Measurements from ENCODE around the gene DGCR6L.

DNA sequence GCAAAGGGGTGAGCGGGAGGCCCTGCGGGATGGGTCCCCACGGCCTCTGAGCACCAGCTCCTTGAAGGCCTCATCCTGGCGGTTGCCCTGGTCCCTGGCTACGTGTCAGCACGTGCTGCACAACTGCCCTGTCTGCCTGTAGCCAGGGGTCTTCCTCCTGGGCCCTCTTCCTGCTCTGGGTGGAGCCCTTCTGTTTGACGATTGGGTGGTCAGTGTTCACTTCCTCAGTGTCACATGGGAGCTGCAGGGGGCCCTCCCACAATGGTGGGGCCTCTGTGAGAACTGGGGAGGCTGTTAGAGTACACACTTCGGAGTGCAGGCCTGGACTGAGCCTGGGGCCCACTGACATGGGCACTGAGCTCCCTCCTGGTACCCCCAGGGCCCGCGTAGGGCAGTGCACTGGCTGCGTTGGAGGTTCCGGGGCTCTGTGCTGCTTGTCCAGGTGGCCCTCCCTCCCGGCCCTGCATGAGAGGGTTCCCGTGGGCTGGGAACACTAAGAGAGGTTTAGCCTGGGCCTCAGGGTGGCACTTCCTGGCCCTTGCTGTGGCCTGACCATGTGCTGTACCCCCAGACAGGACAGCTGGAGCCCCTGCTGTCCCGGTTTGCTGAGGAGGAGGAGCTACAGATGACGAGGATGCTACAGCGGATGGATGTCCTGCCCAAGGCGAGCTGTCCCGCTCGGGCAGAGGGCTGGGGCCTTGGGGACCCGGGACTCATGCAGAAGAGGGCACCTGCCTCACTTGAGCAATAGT, 13.8 kb downstream of the DGCR6L start:
- no peak for TF ChIP-seq POLR2AphosphoS5 (IDR thresholded peaks at IDR 0.05; ENCODE audit: low read depth, low read length)
- TF ChIP-seq POLR2A (IDR thresholded peaks at IDR 0.05; ENCODE audit: low read depth, low read length) = no peak
- TF ChIP-seq TAF1 (IDR thresholded peaks at IDR 0.05; ENCODE audit: borderline replicate concordance, low read depth, low read length) = no peak
